MM.1S (cell line): ENCODE results near the gene HOXD9.
A peak's percentile ranks its signal among the peaks of the same experiment; 100 is the strongest.

Source experiments
- DNase-seq: peaks from one replicate; pipeline ENCODE4 v3.0.0-alpha.2; 2015
- H2AFZ ChIP-seq: fragments of 300-600 bp; sonication (generic); 2 replicates; pipeline ENCODE4 v1.6.0; 2016; ENCODE audit warnings: antibody characterized with exemption, low read length
- H3F3A ChIP-seq: fragments of 300-600 bp; sonication (generic); 2 replicates; pipeline ENCODE4 v1.6.1; 2016; ENCODE audit warnings: mild to moderate bottlenecking, antibody characterized with exemption, low read length, moderate library complexity, mixed read lengths; ENCODE audit not compliant: insufficient read depth
- H3K27ac ChIP-seq: fragments of 300-600 bp; sonication (generic); 2 replicates; pipeline ENCODE4 v1.5.1; 2016; ENCODE audit warnings: mild to moderate bottlenecking, low read length
- H3K27me3 ChIP-seq: fragments of 300-600 bp; sonication (generic); replicated peaks from 2 replicates; pipeline ENCODE4 v1.6.0; 2016; ENCODE audit warnings: low read length; ENCODE audit not compliant: insufficient read depth
- H3K36me3 ChIP-seq: fragments of 300-600 bp; sonication (generic); replicated peaks from 2 replicates; pipeline ENCODE4 v1.6.1; 2016; ENCODE audit warnings: mild to moderate bottlenecking, low read length, mixed read lengths; ENCODE audit not compliant: insufficient read depth
- H3K4me1 ChIP-seq: fragments of 300-600 bp; sonication (generic); 2 replicates; pipeline ENCODE4 v1.6.1; 2016; ENCODE audit warnings: low read length, mixed read lengths
- H3K4me2 ChIP-seq: fragments of 300-600 bp; sonication (generic); 2 replicates; pipeline ENCODE4 v1.6.0; 2016; ENCODE audit warnings: low read depth, low read length
- H3K4me3 ChIP-seq: fragments of 300-600 bp; sonication (generic); 2 replicates; pipeline ENCODE4 v1.5.1; 2016; ENCODE audit warnings: low read length, mixed read lengths
- H3K79me2 ChIP-seq: fragments of 300-600 bp; sonication (generic); 2 replicates; pipeline ENCODE4 v1.6.1; 2016; ENCODE audit warnings: mixed run types, low read length, mixed read lengths
- H3K9ac ChIP-seq: fragments of 300-600 bp; sonication (generic); 2 replicates; pipeline ENCODE4 v1.6.1; 2016; ENCODE audit warnings: low read length, mixed read lengths
- H3K9me2 ChIP-seq: fragments of 300-600 bp; sonication (generic); replicated peaks from 2 replicates; pipeline ENCODE4 v1.6.1; 2016; ENCODE audit warnings: mild to moderate bottlenecking, low read length, mixed read lengths; ENCODE audit not compliant: insufficient read depth
- H3K9me3 ChIP-seq: fragments of 300-600 bp; sonication (generic); replicated peaks from 2 replicates; pipeline ENCODE4 v1.6.1; 2016; ENCODE audit warnings: mild to moderate bottlenecking, low read length, mixed read lengths; ENCODE audit not compliant: insufficient read depth
- H4K20me1 ChIP-seq: fragments of 300-600 bp; sonication (generic); 2 replicates; pipeline ENCODE4 v1.6.1; 2016; ENCODE audit warnings: mild to moderate bottlenecking, low read length, moderate library complexity, mixed read lengths; ENCODE audit not compliant: insufficient read depth
- CTCF ChIP-seq: fragments of 300-600 bp; sonication (generic); IDR thresholded peaks from 2 replicates; pipeline ENCODE4 v1.5.1; 2016; ENCODE audit warnings: antibody characterized with exemption, low read length, mixed read lengths
- EZH2 ChIP-seq: fragments of 300-600 bp; sonication (generic); optimal IDR thresholded peaks from 2 replicates; pipeline ENCODE3; 2017; ENCODE audit warnings: low read depth, mild to moderate bottlenecking, antibody characterized with exemption, low read length, mixed read lengths
- EZH2phosphoT487 ChIP-seq: fragments of 300-600 bp; sonication (generic); IDR thresholded peaks from 2 replicates; pipeline ENCODE4 v1.6.1; 2018; ENCODE audit warnings: antibody characterized with exemption, low read length

The HOXD9 gene

GRCh38 chr2:176078541-176079284, 43.8 kb upstream of the HOXD9 start:
- Histone ChIP-seq H4K20me1 (no peaks in the 10 kb centered on the region), H3F3A (no peaks in the 10 kb centered on the region), H3K27ac (no peak overlapping the region), H3K4me2 (no peak overlapping the region), H3K9ac (no peak overlapping the region), H3K36me3 (no peaks in the 10 kb centered on the region), H3K27me3 (no peaks in the 10 kb centered on the region), H3K79me2 (no peaks in the 10 kb centered on the region), H3K4me1 (no peaks in the 10 kb centered on the region), H3K4me3 (no peak overlapping the region), H3K9me3 (no peaks in the 10 kb centered on the region), H2AFZ (no peak overlapping the region), H3K9me2 (no peaks in the 10 kb centered on the region)
- no peak for DNase-seq
- TF ChIP-seq EZH2 = no peak
- TF ChIP-seq CTCF = no peak
- TF ChIP-seq EZH2phosphoT487 = no peak

- DNase-seq = no peak
- no peaks in the 10 kb centered on the region for H3K9me2 ChIP-seq
- no peak overlapping the region for H3K4me2 ChIP-seq
Measured at GRCh38 chr2:176079285-176079830, 43.2 kb upstream of the HOXD9 start.

GRCh38 chr2:176079831-176080539, 42.5 kb upstream of the HOXD9 start:
- no peaks in the 10 kb centered on the region for H3K36me3 ChIP-seq
- no peaks in the 10 kb centered on the region for H3F3A ChIP-seq
- no peak overlapping the region for H3K4me3 ChIP-seq
- H3K4me1 ChIP-seq = no peaks in the 10 kb centered on the region
- no peak overlapping the region for H3K4me2 ChIP-seq
- no peaks in the 10 kb centered on the region for H3K9me2 ChIP-seq
- no peak overlapping the region for H3K9ac ChIP-seq
- TF ChIP-seq EZH2phosphoT487 (no peak), CTCF (0 out of 2 replicates have a peak, but pooled peaks have one; percentile 10), EZH2 (no peak)
- no peak for DNase-seq
- H2AFZ ChIP-seq = no peak overlapping the region
- no peaks in the 10 kb centered on the region for H3K79me2 ChIP-seq
- no peaks in the 10 kb centered on the region for H4K20me1 ChIP-seq
- no peaks in the 10 kb centered on the region for H3K9me3 ChIP-seq
- no peak overlapping the region for H3K27ac ChIP-seq
- H3K27me3 ChIP-seq = no peaks in the 10 kb centered on the region

More at GRCh38 chr2:176079285-176079830, 43.2 kb upstream of the HOXD9 start:
- Histone ChIP-seq H3K4me1 (no peaks in the 10 kb centered on the region), H4K20me1 (no peaks in the 10 kb centered on the region), H3K4me3 (no peak overlapping the region), H3F3A (no peaks in the 10 kb centered on the region), H3K79me2 (no peaks in the 10 kb centered on the region), H3K27ac (no peak overlapping the region), H2AFZ (no peak overlapping the region), H3K27me3 (no peaks in the 10 kb centered on the region), H3K9ac (no peak overlapping the region), H3K9me3 (no peaks in the 10 kb centered on the region), H3K36me3 (no peaks in the 10 kb centered on the region)
- TF ChIP-seq EZH2phosphoT487 = no peak
- no peak for TF ChIP-seq EZH2
- no peak for TF ChIP-seq CTCF
